Measurements from ENCODE around the gene SHROOM1. TPM values are rescaled to one million over a fixed set of nuclear protein-coding genes. Genes with fewer than 3 reads are reported as not detected.

SHROOM1 gene
- total RNA-seq, 4 donors from 2014 or later, result 7.0 to 17.0 (median 9.1) TPM

GRCh38 chr5:132872788-132873118 lies 42.3 kb upstream of the SHROOM1 start:
- ATAC-seq (ENCODE audit: low FRiP score), result no peak
- no peak for DNase-seq (ENCODE audit: low spot score)
- TF ChIP-seq, protein P1, sequence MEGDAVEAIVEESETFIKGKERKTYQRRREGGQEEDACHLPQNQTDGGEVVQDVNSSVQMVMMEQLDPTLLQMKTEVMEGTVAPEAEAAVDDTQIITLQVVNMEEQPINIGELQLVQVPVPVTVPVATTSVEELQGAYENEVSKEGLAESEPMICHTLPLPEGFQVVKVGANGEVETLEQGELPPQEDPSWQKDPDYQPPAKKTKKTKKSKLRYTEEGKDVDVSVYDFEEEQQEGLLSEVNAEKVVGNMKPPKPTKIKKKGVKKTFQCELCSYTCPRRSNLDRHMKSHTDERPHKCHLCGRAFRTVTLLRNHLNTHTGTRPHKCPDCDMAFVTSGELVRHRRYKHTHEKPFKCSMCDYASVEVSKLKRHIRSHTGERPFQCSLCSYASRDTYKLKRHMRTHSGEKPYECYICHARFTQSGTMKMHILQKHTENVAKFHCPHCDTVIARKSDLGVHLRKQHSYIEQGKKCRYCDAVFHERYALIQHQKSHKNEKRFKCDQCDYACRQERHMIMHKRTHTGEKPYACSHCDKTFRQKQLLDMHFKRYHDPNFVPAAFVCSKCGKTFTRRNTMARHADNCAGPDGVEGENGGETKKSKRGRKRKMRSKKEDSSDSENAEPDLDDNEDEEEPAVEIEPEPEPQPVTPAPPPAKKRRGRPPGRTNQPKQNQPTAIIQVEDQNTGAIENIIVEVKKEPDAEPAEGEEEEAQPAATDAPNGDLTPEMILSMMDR (IDR thresholded peaks at IDR 0.05), result no peak

- TF ChIP-seq, protein P1 (IDR thresholded peaks at IDR 0.05), result no peak
- ATAC-seq (ENCODE audit: low FRiP score), result no peak
- no peak for DNase-seq (ENCODE audit: low spot score)
Measured at GRCh38 chr5:132871459-132872284, 41.2 kb upstream of the SHROOM1 start.

- ATAC-seq (ENCODE audit: low FRiP score), result no peak
- TF ChIP-seq, protein P1 (IDR thresholded peaks at IDR 0.05), result no peak
- no peak for DNase-seq (ENCODE audit: low spot score)
Measured at GRCh38 chr5:132870801-132871200, 40.4 kb upstream of the SHROOM1 start.

DNA sequence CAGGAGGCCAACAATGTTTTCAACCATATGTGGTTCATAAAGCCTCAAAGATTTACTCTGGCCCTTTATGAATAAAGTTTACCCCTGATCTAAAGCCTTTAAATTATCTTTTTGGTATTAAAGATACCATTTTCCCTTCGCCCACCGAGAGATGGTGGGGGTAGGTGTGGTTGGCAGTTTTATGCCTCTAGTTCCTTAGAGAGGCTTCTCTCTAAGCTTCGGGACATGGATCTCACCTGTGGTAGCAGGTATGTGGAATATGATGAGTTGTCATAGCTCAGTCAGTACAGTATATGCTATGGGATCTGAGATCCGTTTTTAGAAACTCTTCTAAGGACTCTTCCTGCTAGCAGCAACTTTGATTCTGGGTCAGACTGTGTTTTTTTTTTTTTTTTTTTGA lies 38.3 kb upstream of the SHROOM1 start:
- ATAC-seq (ENCODE audit: low FRiP score), result no peak
- TF ChIP-seq, protein P1 (IDR thresholded peaks at IDR 0.05), result no peak
- DNase-seq (ENCODE audit: low spot score), result no peak

DNA sequence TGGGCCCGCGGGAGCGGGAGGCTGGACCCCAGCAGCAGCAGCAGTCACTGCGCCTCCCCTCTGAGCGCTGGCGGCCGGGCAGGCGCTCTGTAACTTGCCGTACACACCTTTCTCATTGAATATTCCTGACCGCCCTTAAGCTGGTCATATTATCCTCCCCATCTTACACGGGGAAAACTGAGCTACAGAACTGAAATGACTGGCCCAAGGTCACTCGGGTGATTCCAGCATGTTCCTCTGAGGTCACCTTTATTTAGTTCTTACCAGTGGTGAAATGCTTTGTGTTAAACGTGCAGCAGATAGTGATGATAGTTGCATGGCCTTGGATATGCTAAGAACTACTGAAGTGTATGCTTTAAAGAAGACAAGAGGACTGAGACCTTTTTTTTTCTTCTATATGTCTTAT lies 36.6 kb upstream of the SHROOM1 start:
- no peak for DNase-seq (ENCODE audit: low spot score)
- peak; percentile 19 for ATAC-seq (ENCODE audit: low FRiP score)
- TF ChIP-seq, protein P1 (IDR thresholded peaks at IDR 0.05), result no peak

- ATAC-seq (ENCODE audit: low FRiP score) (peak; percentile 99), DNase-seq (ENCODE audit: low spot score) (peak; percentile 68)
- TF ChIP-seq, protein P1 (IDR thresholded peaks at IDR 0.05), result no peak
Measured at GRCh38 chr5:132866342-132867045, 36.0 kb upstream of the SHROOM1 start, which contains the start of the genes GDF9 and UQCRQ. TSS of gene GDF9 (minus strand) at chr5:132866469. CDS start at chr5:132864533, 1,936 bp downstream. TSS of gene UQCRQ (plus strand) at chr5:132866642. CDS start at chr5:132866882, 240 bp downstream.
